Thyroid gland (tissue), 4 donors: ENCODE results near the gene CCDC61. TPM values are rescaled to one million over a fixed set of nuclear protein-coding genes. Genes with fewer than 3 reads are reported as not detected.
A peak's percentile ranks its signal among the peaks of the same experiment; 100 is the strongest.

Experiments used
- DNase-seq, 2 donors: peaks; one replicate each; pipeline ENCODE4 v3.0.0-alpha.2; 2019
- H3K27ac ChIP-seq, 3 donors: fragments of 200-600 bp; sonication (generic); 1 replicate in 2 of 3; 2 replicates in 1 of 3; pipeline ENCODE4 v1.5.1; 2016 to 2019; ENCODE audit warnings: mild to moderate bottlenecking in 1 of 3, moderate library complexity in 1 of 3
- H3K27me3 ChIP-seq: fragments of 200-600 bp; sonication (generic); one replicate; pipeline ENCODE4 v1.5.1; 2019
- H3K36me3 ChIP-seq, 2 donors: fragments of 200-600 bp; sonication (generic); one replicate each; pipeline ENCODE4 v1.5.1; 2016 to 2019
- H3K4me1 ChIP-seq, 2 donors: fragments of 200-600 bp; sonication (generic); one replicate each; pipeline ENCODE4 v1.5.1; 2017 to 2019
- H3K4me3 ChIP-seq, 3 donors: fragments of 200-600 bp; sonication (generic); replicated peaks in 1 of 3; 1 replicate in 2 of 3; 2 replicates in 1 of 3; pipeline ENCODE4 v1.5.1; 2016; ENCODE audit warnings: mild to moderate bottlenecking in 1 of 3
- H3K9me3 ChIP-seq: fragments of 200-600 bp; sonication (generic); one replicate; pipeline ENCODE4 v1.5.1; 2017
- CTCF ChIP-seq, 6 experiments: fragments of 200-600 bp in 3 of 6; fragments of 450-650 bp in 3 of 6; sonication (generic) in 3 of 6; IDR thresholded peaks; one replicate each; pipeline ENCODE4 v1.5.1; 2016 to 2019; ENCODE audit warnings: antibody characterized with exemption in 6 of 6, mild to moderate bottlenecking in 2 of 6, inconsistent platforms in 1 of 6, moderate library complexity in 1 of 6
- POLR2A ChIP-seq, 2 donors: fragments of 450-650 bp; IDR thresholded peaks; one replicate each; pipeline ENCODE4 v1.6.1; 2017; ENCODE audit warnings: antibody characterized with exemption in 2 of 2, mild to moderate bottlenecking in 2 of 2, moderate library complexity in 1 of 2
- WGBS, 2 donors: methylation state at CpG; one replicate each; pipeline ENCODE4 v1.1.5; 2017; 5-methylcytosine and 5-hydroxymethylcytosine counted together
- intact Hi-C: fragments of 100-400 bp; cut with DNase I; formaldehyde crosslinking; loops from one replicate; pipeline ENCODE4 v1.15.1; 2023
- total RNA-seq, 4 donors: library from RNA; depleted of rRNA; stranded (reverse); fragments of >200 nt; gene quantifications; one replicate each; pipeline ENCODE4 v1.2.3, GENCODE V29; 2016

Gene CCDC61, protein sequence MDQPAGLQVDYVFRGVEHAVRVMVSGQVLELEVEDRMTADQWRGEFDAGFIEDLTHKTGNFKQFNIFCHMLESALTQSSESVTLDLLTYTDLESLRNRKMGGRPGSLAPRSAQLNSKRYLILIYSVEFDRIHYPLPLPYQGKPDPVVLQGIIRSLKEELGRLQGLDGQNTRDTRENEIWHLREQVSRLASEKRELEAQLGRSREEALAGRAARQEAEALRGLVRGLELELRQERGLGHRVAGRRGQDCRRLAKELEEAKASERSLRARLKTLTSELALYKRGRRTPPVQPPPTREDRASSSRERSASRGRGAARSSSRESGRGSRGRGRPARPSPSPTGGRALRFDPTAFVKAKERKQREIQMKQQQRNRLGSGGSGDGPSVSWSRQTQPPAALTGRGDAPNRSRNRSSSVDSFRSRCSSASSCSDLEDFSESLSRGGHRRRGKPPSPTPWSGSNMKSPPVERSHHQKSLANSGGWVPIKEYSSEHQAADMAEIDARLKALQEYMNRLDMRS
- total RNA-seq: 10 to 100 TPM in 2 of 4 donors, 1 to 10 TPM in 2; 8.5 to 12.4 (median 9.8) TPM

DNA sequence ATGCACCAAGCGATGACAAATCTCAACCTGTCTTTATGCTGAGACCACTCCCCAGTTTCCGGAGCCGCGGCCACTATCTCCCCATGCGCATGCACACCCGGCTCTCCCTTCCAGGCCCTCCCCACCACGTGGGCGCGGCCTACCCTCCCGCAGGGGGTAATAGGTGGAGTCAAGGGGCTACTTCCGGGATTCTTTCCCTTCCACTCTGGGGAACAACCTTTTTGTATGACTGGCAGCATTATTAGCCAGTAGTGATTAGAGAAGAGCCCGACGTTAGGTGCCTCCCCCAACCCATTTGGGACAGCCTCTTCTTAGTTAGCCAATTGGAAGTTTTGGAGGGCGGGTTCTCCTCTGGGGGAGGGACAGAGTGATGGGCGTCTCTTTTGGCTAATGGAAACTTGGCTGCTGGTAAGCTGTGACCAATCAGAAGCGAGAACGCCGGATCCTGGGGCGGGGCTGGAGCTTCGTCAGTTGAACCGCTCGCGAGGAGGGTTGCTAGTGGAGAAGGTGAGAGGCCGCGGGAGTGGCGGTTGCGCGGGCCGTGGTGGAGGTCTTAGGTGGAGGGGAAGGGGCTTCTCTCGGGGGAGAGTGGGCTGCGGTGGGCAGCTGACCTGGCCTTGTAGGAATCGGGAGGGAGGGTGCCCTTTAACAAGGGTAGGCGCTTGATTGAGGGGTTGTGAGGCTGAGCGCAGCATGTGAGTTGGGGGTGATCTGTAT, at the start of gene CCDC61:
CCDC61 (plus strand) TSS at position 470 of the 717 bp plus-strand sequence. CDS start 7,552 bp downstream, outside the sequence.
- H3K27me3 ChIP-seq: no peaks in the 10 kb centered on the region
- intact Hi-C loops: no loop called here
- no peaks in the 10 kb centered on the region for H3K36me3 ChIP-seq
- peak within 1 kb of the TSS in 2 of 3 donors; percentile 51 to 57 for H3K27ac ChIP-seq
- peak in 1 of 2 donors; percentile 85 for TF ChIP-seq POLR2A (IDR thresholded peaks at IDR 0.05)
- no peak for TF ChIP-seq CTCF (IDR thresholded peaks at IDR 0.05)
- peaks cover 6 to 18% of the 10 kb centered on the region in 2 donors for H3K4me1 ChIP-seq
- peak; percentile 94 to 95 for DNase-seq
- WGBS, 2 donors: 0% methylated on average over 34 of the region's 34 CpGs
- H3K4me3 ChIP-seq: peak within 1 kb of the TSS; percentile 16 to 64 (median 52)
- no peaks in the 10 kb centered on the region for H3K9me3 ChIP-seq

- H3K27me3 ChIP-seq: no peaks in the 10 kb centered on the region
- TF ChIP-seq CTCF (IDR thresholded peaks at IDR 0.05): no peak
- no peak for TF ChIP-seq POLR2A (IDR thresholded peaks at IDR 0.05)
- intact Hi-C loops: no loop called here
Measured at GRCh38 chr19:45947926-45948325, 47.3 kb upstream of the CCDC61 start.

GRCh38 chr19:45952341-45952685, 43.0 kb upstream of the CCDC61 start:
- Histone ChIP-seq H3K36me3 (no peaks in the 10 kb centered on the region), H3K4me3 (no peak overlapping the region), H3K9me3 (no peaks in the 10 kb centered on the region), H3K4me1 (peaks cover 6 to 7% of the 10 kb centered on the region in 2 donors), H3K27ac (no peak overlapping the region), H3K27me3 (no peaks in the 10 kb centered on the region)
- DNase-seq: no peak
- 53 to 57% methylated on average over 7 to 8 of the region's 8 CpGs for WGBS, 2 donors
- intact Hi-C loops: no loop called here
- TF ChIP-seq CTCF (IDR thresholded peaks at IDR 0.05) (no peak), POLR2A (IDR thresholded peaks at IDR 0.05) (no peak)

More at GRCh38 chr19:45947926-45948325, 47.3 kb upstream of the CCDC61 start:
- DNase-seq: no peak
- 87 to 91% methylated on average over 1 of the region's 1 CpG for WGBS, 2 donors
- H3K9me3 ChIP-seq: no peaks in the 10 kb centered on the region
- H3K4me3 ChIP-seq: no peak overlapping the region
- H3K27ac ChIP-seq: no peak overlapping the region
- no peaks in the 10 kb centered on the region for H3K36me3 ChIP-seq
- peaks cover 3 to 4% of the 10 kb centered on the region in 2 donors for H3K4me1 ChIP-seq

DNA sequence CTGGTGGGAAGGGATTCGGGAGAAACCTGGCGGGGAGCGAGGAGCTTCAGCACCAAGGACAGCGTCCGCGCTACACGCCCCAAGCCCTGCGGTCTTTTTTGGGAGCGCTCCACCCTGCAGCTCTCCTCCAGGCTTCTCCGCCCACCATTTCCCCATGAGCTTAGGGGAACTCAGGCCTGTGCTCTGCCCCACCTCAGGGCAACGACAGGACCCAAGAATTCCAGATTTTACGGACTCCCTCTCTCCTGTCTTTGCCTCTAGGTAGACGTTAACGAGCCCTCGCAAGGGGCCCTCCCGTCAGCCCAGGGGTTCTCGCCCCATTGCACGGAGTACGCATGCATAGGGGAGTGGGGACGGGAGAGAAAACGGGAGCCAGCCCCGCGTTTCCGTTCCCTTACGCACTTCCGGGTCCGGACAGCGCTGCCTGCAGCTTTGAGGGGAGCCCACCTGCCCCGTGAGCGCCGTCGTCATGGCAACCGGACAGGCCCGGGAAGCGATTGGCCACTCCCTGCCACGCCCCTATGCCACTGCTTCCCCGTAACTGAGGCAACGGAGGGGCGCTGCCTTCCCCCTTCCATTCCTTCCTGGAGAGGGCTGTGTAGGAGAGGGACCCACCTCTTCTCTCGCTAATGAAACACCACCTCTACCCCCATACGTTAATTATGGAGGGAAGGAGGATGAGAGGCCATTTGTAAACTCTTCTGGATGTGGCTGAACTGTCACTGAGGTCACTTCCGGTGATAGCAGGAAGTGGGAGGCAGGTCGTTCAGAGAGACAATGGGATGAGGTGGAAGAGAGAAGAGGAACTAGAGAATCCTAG, 42.4 kb upstream of the CCDC61 start:
- Histone ChIP-seq H3K9me3 (no peaks in the 10 kb centered on the region), H3K27ac (no peak overlapping the region), H3K4me3 (no peak overlapping the region), H3K36me3 (no peaks in the 10 kb centered on the region), H3K27me3 (no peaks in the 10 kb centered on the region), H3K4me1 (peaks cover 6 to 7% of the 10 kb centered on the region in 2 donors)
- peak; percentile 26 to 56 for DNase-seq
- intact Hi-C loops: no loop called here
- no peak for TF ChIP-seq CTCF (IDR thresholded peaks at IDR 0.05)
- no peak for TF ChIP-seq POLR2A (IDR thresholded peaks at IDR 0.05)
- WGBS, 2 donors: 10 to 15% methylated on average over 23 to 40 of the region's 43 CpGs
